ENCODE data around the gene ESD. TPM values are rescaled to one million over a fixed set of nuclear protein-coding genes. Genes with fewer than 3 reads are reported as not detected.

Gene ESD
- total and polyA plus RNA-seq, 2 of the 13 experiments (the other 11 are each of a cell fraction or from before 2014, with no cell fraction given): 118 to 147 TPM

DNA sequence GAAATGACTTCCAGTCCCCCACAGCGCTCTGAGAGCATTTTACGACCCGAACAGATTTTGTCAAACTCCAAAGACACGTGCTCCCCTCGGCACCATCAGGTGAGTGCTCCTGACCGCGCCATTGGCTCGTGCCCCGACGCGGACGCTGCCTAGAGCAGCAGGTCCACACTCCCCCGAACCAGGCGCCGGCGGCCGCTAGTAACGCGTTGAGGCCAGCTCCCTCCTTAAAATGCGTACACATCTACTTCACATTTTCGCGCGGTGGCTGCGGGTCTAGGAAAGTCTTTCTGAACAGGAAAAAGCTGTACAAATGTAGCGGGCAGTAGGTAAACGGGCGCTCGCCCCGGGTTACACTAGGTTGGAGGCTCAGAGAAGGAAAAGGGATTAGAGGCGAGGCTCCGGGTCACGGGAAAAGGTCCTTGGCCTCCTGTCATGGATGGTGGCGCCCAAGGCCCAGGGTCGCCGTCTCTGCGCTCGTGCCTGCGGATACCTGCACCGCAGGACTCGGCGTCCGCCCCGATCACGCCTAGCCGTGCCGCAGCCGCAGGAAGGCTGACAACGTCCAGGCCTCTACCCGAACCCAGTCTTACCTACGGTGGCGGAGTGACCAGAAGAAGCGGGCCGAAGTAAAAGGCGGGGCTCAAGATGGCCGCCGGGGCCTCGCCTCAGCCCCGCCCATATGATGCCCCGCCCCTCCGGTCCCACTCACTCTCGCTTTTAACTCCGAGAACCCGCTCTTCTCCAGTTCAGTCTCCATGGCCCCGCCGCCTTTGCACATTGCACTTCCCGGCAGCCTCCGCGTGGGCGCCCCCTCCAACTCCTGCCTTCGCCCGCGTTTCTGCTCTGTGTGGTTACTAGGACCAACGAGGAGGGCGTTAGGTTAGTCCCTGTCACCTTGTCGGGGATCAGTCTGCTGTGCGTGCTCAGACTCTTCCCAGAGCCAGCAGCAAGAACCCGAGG lies at the start of gene ESD (continued):
- TF ChIP-seq, protein P1, sequence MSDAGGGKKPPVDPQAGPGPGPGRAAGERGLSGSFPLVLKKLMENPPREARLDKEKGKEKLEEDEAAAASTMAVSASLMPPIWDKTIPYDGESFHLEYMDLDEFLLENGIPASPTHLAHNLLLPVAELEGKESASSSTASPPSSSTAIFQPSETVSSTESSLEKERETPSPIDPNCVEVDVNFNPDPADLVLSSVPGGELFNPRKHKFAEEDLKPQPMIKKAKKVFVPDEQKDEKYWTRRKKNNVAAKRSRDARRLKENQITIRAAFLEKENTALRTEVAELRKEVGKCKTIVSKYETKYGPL (CRISPR knock-in tag; IDR thresholded peaks at IDR 0.05): no peak
- TF ChIP-seq HNRNPL (IDR thresholded peaks at IDR 0.05; ENCODE audit: low read depth, low read length) (0 out of 2 replicates have a peak, but pooled peaks have one; percentile 69), ATF1 (CRISPR knock-in tag; IDR thresholded peaks at IDR 0.05) (no peak), TAF1 (CRISPR knock-in tag; IDR thresholded peaks at IDR 0.05) (peak; percentile 78), ZNF850 (CRISPR knock-in tag; conservative IDR thresholded peaks at IDR 0.05) (0 out of 2 replicates have a peak, but pooled peaks have one; percentile 37), KDM6A (CRISPR knock-in tag; IDR thresholded peaks at IDR 0.05; ENCODE audit: low read depth) (no peak), ZNF782 (CRISPR knock-in tag; IDR thresholded peaks at IDR 0.05; ENCODE audit: borderline replicate concordance) (peak; percentile 72; the same call in 1 of the 2 replicates), FOXC1 (CRISPR knock-in tag; IDR thresholded peaks at IDR 0.05; ENCODE audit: borderline replicate concordance) (no peak; the same call in 1 of the 2 replicates), ZNF83 (CRISPR knock-in tag; IDR thresholded peaks at IDR 0.05; ENCODE audit: borderline replicate concordance) (no peak), ARHGAP35 (CRISPR knock-in tag; IDR thresholded peaks at IDR 0.05; ENCODE audit: borderline replicate concordance) (peak; percentile 25), ZMYM3 (CRISPR knock-in tag; IDR thresholded peaks at IDR 0.05) (peak; percentile 56; the same call in 1 of the 2 replicates), ESRRA (CRISPR knock-in tag; IDR thresholded peaks at IDR 0.05; ENCODE audit: low read depth) (no peak; the same call in 1 of the 2 replicates), CC2D1A (CRISPR knock-in tag; IDR thresholded peaks at IDR 0.05) (no peak), ZNF879 (CRISPR knock-in tag; IDR thresholded peaks at IDR 0.05) (peak; percentile 76; the same call in 1 of the 2 replicates), ZNF839 (CRISPR knock-in tag; IDR thresholded peaks at IDR 0.05; ENCODE audit: borderline replicate concordance) (0 out of 2 replicates have a peak, but pooled peaks have one; percentile 59), ZNF598 (CRISPR knock-in tag; IDR thresholded peaks at IDR 0.05; ENCODE audit: borderline replicate concordance) (peak; percentile 75; the same call in 1 of the 2 replicates), TBP (CRISPR knock-in tag; IDR thresholded peaks at IDR 0.05) (no peak), BRCA1 (CRISPR knock-in tag; IDR thresholded peaks at IDR 0.05) (no peak; the same call in 1 of the 2 replicates), ONECUT2 (CRISPR knock-in tag; IDR thresholded peaks at IDR 0.05) (no peak)
- TF ChIP-seq, protein P2, sequence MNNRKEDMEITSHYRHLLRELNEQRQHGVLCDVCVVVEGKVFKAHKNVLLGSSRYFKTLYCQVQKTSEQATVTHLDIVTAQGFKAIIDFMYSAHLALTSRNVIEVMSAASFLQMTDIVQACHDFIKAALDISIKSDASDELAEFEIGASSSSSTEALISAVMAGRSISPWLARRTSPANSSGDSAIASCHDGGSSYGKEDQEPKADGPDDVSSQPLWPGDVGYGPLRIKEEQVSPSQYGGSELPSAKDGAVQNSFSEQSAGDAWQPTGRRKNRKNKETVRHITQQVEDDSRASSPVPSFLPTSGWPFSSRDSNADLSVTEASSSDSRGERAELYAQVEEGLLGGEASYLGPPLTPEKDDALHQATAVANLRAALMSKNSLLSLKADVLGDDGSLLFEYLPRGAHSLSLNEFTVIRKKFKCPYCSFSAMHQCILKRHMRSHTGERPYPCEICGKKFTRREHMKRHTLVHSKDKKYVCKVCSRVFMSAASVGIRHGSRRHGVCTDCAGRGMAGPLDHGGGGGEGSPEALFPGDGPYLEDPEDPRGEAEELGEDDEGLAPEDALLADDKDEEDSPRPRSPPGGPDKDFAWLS (CRISPR knock-in tag; IDR thresholded peaks at IDR 0.05; ENCODE audit: borderline replicate concordance): no peak
- TF ChIP-seq, protein P3, sequence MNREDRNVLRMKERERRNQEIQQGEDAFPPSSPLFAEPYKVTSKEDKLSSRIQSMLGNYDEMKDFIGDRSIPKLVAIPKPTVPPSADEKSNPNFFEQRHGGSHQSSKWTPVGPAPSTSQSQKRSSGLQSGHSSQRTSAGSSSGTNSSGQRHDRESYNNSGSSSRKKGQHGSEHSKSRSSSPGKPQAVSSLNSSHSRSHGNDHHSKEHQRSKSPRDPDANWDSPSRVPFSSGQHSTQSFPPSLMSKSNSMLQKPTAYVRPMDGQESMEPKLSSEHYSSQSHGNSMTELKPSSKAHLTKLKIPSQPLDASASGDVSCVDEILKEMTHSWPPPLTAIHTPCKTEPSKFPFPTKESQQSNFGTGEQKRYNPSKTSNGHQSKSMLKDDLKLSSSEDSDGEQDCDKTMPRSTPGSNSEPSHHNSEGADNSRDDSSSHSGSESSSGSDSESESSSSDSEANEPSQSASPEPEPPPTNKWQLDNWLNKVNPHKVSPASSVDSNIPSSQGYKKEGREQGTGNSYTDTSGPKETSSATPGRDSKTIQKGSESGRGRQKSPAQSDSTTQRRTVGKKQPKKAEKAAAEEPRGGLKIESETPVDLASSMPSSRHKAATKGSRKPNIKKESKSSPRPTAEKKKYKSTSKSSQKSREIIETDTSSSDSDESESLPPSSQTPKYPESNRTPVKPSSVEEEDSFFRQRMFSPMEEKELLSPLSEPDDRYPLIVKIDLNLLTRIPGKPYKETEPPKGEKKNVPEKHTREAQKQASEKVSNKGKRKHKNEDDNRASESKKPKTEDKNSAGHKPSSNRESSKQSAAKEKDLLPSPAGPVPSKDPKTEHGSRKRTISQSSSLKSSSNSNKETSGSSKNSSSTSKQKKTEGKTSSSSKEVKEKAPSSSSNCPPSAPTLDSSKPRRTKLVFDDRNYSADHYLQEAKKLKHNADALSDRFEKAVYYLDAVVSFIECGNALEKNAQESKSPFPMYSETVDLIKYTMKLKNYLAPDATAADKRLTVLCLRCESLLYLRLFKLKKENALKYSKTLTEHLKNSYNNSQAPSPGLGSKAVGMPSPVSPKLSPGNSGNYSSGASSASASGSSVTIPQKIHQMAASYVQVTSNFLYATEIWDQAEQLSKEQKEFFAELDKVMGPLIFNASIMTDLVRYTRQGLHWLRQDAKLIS (CRISPR knock-in tag; IDR thresholded peaks at IDR 0.05): peak; percentile 32; the same call in 1 of the 2 replicates
